ENCODE results near the gene MYO18B. TPM values are rescaled to one million over a fixed set of nuclear protein-coding genes. Genes with fewer than 3 reads are reported as not detected.

MYO18B gene
- total RNA-seq, 1 donor from 2014 or later = not detected

- DNase-seq (ENCODE audit: low read depth, low spot score) = no peak
- Mint-ChIP-seq H3K4me1 (no peaks in the 10 kb centered on the region), H3K36me3 (ENCODE audit: low read depth) (no peaks in the 10 kb centered on the region), H3K4me3 (no peak overlapping the region), H3K9me3 (no peaks in the 10 kb centered on the region), H3K27me3 (ENCODE audit: low read depth) (peaks cover 3% of the 10 kb centered on the region), H3K27ac (ENCODE audit: unreplicated experiment) (no peak overlapping the region)
- TF ChIP-seq CTCF (conservative IDR thresholded peaks at IDR 0.05) = no peak
Measured at GRCh38 chr22:25747245-25747944, 5.4 kb downstream of the MYO18B start.

DNA sequence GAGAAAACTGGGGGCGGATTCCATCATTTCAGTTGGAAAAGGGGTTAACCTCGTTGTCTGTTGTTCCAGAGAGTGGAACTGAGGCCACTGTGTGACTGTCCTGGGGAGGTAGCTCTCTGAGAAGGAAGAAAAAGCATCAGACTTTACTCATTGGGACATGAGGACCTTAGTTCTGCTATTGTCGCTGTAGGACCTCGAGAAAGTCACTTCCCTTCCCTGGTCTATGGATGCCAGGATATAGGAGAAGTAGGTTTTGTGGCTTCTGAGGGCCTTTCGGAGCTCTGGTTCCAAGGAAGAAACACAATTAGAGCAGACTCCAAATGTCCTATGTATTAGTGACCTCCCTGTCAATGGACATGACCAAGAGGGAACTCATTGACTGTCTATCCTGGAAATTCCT, 6.2 kb downstream of the MYO18B start:
- Mint-ChIP-seq H3K4me1 (no peaks in the 10 kb centered on the region), H3K27ac (ENCODE audit: unreplicated experiment) (no peak overlapping the region), H3K9me3 (no peaks in the 10 kb centered on the region), H3K27me3 (ENCODE audit: low read depth) (peaks cover 3% of the 10 kb centered on the region), H3K36me3 (ENCODE audit: low read depth) (no peaks in the 10 kb centered on the region), H3K4me3 (no peak overlapping the region)
- TF ChIP-seq CTCF (conservative IDR thresholded peaks at IDR 0.05) = no peak
- DNase-seq (ENCODE audit: low read depth, low spot score) = no peak

GRCh38 chr22:25748704-25749103, 6.7 kb downstream of the MYO18B start:
- TF ChIP-seq CTCF (conservative IDR thresholded peaks at IDR 0.05) = no peak
- Mint-ChIP-seq H3K9me3 (no peaks in the 10 kb centered on the region), H3K36me3 (ENCODE audit: low read depth) (no peaks in the 10 kb centered on the region), H3K27me3 (ENCODE audit: low read depth) (peaks cover 3% of the 10 kb centered on the region), H3K4me3 (no peak overlapping the region), H3K27ac (ENCODE audit: unreplicated experiment) (no peak overlapping the region), H3K4me1 (no peaks in the 10 kb centered on the region)
- no peak for DNase-seq (ENCODE audit: low read depth, low spot score)

- Mint-ChIP-seq H3K27ac (ENCODE audit: unreplicated experiment) (no peak overlapping the region), H3K36me3 (ENCODE audit: low read depth) (no peaks in the 10 kb centered on the region), H3K4me1 (no peaks in the 10 kb centered on the region), H3K27me3 (ENCODE audit: low read depth) (peaks cover 3% of the 10 kb centered on the region), H3K9me3 (no peaks in the 10 kb centered on the region), H3K4me3 (no peak overlapping the region)
- no peak for DNase-seq (ENCODE audit: low read depth, low spot score)
- TF ChIP-seq CTCF (conservative IDR thresholded peaks at IDR 0.05) = no peak
Measured at GRCh38 chr22:25749420-25750169, 7.6 kb downstream of the MYO18B start.

GRCh38 chr22:25750569-25751173, 8.7 kb downstream of the MYO18B start:
- H3K27me3 Mint-ChIP-seq (ENCODE audit: low read depth) = peaks cover 3% of the 10 kb centered on the region
- H3K27ac Mint-ChIP-seq (ENCODE audit: unreplicated experiment) = no peak overlapping the region
- H3K4me3 Mint-ChIP-seq = no peak overlapping the region
- no peaks in the 10 kb centered on the region for H3K4me1 Mint-ChIP-seq
- no peaks in the 10 kb centered on the region for H3K36me3 Mint-ChIP-seq (ENCODE audit: low read depth)
- no peak for DNase-seq (ENCODE audit: low read depth, low spot score)
- H3K9me3 Mint-ChIP-seq = no peaks in the 10 kb centered on the region
- no peak for TF ChIP-seq CTCF (conservative IDR thresholded peaks at IDR 0.05)
